Calu3 (cell line): ENCODE data around the gene RAB11FIP2. TPM values are rescaled to one million over a fixed set of nuclear protein-coding genes. Genes with fewer than 3 reads are reported as not detected.

Experiments
- BruUV-seq: library from RNA; stranded (reverse); fragments of 400-500 nt; replicated peaks from 2 replicates; lab custom pipeline; 2021; lab: Mats Ljungman, UMichigan
- CTCF ChIA-PET: fragments of 300-600 bp; sonication (Branson Sonifier 250); formaldehyde crosslinking; loops from one replicate; lab custom pipeline; 2022; ENCODE audit warnings: antibody characterized with exemption; lab: Charles Lee
- DNase-seq: peaks from one replicate; pipeline ENCODE4 v3.0.0; 2022
- H3K27ac Mint-ChIP-seq: one replicate; pipeline ENCODE4 v1.8.0; 2022; ENCODE audit warnings: mixed read lengths; ENCODE audit not compliant: unreplicated experiment
- H3K27me3 Mint-ChIP-seq: one replicate; pipeline ENCODE4 v1.8.0; 2022; ENCODE audit warnings: mixed read lengths; ENCODE audit not compliant: unreplicated experiment
- H3K36me3 Mint-ChIP-seq: one replicate; pipeline ENCODE4 v1.8.0; 2022; ENCODE audit warnings: mild to moderate bottlenecking, moderate library complexity, mixed read lengths; ENCODE audit not compliant: insufficient read depth, unreplicated experiment
- H3K4me1 Mint-ChIP-seq: one replicate; pipeline ENCODE4 v1.8.0; 2022; ENCODE audit warnings: mild to moderate bottlenecking, low read depth, mixed read lengths; ENCODE audit not compliant: unreplicated experiment
- H3K4me3 Mint-ChIP-seq: one replicate; pipeline ENCODE4 v1.8.0; 2022; ENCODE audit warnings: mild to moderate bottlenecking, low read depth, moderate library complexity, mixed read lengths; ENCODE audit not compliant: unreplicated experiment
- H3K9me3 Mint-ChIP-seq: one replicate; pipeline ENCODE4 v1.8.0; 2022; ENCODE audit warnings: low read depth, mixed read lengths; ENCODE audit not compliant: unreplicated experiment
- intact Hi-C: fragments of 100-400 bp; cut with micrococcal nuclease; formaldehyde crosslinking; loops from one replicate; pipeline ENCODE4 v1.10.0; 2022; ENCODE audit not compliant: unreplicated experiment
- total RNA-seq: library from RNA; stranded (reverse); gene quantifications from 2 replicates; pipeline ENCODE4 v1.2.3, GENCODE V29; 2022
- TF ChIP-seq, protein P1 (sequence below): fragments of 200-600 bp; IDR thresholded peaks from one replicate; pipeline ENCODE4 v1.8.0; 2022; ENCODE audit warnings: antibody characterized with exemption; ENCODE audit not compliant: unreplicated experiment

The RAB11FIP2 gene
- total RNA-seq, 1 experiment from 2014 or later: 11.0 TPM

DNA sequence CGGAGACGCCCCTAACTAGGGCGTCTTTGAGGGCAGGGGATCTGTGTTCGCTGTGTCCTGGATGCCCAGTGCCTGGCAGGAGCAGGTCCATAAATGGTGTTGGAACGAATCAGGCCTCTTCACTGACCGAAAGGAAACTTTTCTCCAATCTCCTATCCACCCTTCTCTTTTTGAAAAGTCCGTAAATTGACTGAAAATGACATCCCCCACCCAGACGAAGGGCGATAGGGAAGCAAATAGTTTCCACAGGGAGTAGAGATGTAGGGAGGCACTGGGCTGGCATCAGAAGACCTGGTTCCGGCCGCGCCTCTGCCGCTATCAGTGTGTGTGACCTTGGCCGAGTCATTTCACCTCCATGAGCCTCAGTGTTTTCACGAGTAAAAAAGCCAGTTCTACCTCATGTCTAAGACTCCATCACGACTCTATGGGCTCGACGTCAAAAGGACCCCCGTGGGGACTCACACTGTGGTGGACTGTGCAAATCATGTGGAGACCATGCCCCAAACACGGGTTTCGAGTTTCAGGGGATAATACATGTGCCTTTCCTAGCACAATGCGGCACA, 497 bp upstream of the RAB11FIP2 start:
- Mint-ChIP-seq H3K36me3 (peaks cover 22% of the 10 kb centered on the region), H3K4me1 (peaks cover 8% of the 10 kb centered on the region), H3K9me3 (no peaks in the 10 kb centered on the region), H3K27ac (peak overlapping the region; percentile 60), H3K4me3 (peak overlapping the region; percentile 76), H3K27me3 (no peaks in the 10 kb centered on the region)
- CTCF ChIA-PET: no interaction called here
- TF ChIP-seq, protein P1, sequence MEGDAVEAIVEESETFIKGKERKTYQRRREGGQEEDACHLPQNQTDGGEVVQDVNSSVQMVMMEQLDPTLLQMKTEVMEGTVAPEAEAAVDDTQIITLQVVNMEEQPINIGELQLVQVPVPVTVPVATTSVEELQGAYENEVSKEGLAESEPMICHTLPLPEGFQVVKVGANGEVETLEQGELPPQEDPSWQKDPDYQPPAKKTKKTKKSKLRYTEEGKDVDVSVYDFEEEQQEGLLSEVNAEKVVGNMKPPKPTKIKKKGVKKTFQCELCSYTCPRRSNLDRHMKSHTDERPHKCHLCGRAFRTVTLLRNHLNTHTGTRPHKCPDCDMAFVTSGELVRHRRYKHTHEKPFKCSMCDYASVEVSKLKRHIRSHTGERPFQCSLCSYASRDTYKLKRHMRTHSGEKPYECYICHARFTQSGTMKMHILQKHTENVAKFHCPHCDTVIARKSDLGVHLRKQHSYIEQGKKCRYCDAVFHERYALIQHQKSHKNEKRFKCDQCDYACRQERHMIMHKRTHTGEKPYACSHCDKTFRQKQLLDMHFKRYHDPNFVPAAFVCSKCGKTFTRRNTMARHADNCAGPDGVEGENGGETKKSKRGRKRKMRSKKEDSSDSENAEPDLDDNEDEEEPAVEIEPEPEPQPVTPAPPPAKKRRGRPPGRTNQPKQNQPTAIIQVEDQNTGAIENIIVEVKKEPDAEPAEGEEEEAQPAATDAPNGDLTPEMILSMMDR: no peak
- intact Hi-C loops: no loop called here
- BruUV-seq: no TSS peak
- no peak for DNase-seq

DNA sequence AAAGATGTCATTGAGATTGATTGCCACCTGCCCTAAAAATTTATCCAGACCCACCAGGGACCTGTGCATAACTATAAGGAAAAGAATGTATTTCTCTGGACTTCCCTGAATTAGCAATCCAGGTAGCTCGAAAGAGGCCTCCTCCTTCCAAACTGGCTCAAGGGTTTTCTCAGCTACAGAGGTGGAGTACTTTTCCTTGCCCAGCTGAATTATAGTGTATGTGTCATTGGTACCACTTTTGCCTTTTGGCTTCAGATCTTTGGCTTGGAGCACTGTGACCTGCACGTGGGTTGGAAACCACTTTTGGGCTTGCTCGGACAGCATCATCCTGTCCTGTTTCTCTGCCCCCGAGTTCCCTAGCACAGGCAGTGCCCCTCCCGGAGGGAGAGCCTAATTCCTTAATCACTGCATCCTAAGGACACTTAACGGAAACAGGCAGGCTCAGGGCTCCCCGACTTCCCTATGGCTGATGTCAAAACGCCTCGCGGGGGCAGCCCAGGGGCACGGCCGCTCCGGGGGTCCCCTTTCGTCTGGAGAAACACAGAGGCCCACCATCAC, 825 bp downstream of the RAB11FIP2 start:
- intact Hi-C loops: no loop called here
- peaks cover 8% of the 10 kb centered on the region for H3K4me1 Mint-ChIP-seq
- H3K27ac Mint-ChIP-seq: peak overlapping the region; percentile 60
- CTCF ChIA-PET: no interaction called here
- H3K4me3 Mint-ChIP-seq: peak overlapping the region; percentile 76
- TF ChIP-seq, protein P1: no peak
- no TSS peak for BruUV-seq
- no peaks in the 10 kb centered on the region for H3K27me3 Mint-ChIP-seq
- no peaks in the 10 kb centered on the region for H3K9me3 Mint-ChIP-seq
- peaks cover 22% of the 10 kb centered on the region for H3K36me3 Mint-ChIP-seq
- DNase-seq: peak; percentile 21

DNA sequence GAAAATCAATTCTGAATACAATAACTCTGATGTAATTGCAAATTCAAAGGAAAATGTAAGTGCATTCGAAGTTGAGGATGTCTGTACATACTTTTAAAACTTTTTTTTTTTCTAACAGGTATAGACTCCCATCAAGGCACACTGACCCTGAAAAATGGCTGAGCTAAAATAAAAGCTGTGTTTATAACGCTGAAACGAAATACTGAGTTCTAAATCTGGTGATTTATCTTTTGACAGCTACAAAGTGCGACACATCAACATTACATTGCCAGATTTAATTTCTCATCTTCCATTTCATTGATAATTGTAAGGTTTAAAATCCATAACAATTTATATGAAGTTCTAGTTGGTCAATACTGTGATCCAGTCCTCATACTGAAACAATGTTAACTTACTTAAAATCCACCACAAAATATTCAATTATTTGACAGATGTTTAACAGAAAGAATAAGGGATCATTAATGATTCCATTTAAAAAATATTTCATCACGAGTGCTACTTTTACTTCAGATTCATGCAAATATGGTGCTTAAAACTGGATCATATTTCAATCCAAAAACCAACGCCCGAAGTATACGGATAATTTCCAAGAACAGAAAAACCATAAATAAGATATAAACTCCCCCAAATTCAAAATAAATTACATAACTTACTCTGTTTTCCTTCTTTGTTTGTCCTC, 1.4 kb downstream of the RAB11FIP2 start:
- TF ChIP-seq, protein P1: no peak
- intact Hi-C loops: no loop called here
- peak overlapping the region; percentile 76 for H3K4me3 Mint-ChIP-seq

DNA sequence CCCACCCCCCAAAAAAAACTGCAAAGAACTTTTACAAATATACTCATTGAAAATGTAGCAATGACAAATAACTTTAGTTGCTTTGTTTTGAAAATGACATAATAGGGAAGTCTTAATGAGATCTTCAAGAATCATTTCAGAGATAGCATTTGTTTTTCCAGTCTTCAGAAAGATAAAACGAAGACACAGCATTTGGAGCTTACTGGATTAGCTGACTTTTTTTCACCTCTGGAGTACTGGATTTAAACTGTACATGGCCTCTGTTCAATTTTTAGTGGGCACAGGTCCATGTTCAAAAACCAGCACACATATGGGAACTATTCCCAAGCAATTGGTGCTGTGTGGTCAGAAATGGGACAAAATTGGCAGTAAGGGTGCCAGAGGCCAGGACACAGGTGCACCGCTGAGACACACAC, 3.9 kb downstream of the RAB11FIP2 start:
- TF ChIP-seq, protein P1: no peak
- peaks cover 22% of the 10 kb centered on the region for H3K36me3 Mint-ChIP-seq
- intact Hi-C loops: no loop called here
- no peaks in the 10 kb centered on the region for H3K9me3 Mint-ChIP-seq
- H3K4me1 Mint-ChIP-seq: peaks cover 8% of the 10 kb centered on the region
- no peaks in the 10 kb centered on the region for H3K27me3 Mint-ChIP-seq
- H3K4me3 Mint-ChIP-seq: no peak overlapping the region
- no peak overlapping the region for H3K27ac Mint-ChIP-seq
- CTCF ChIA-PET: no interaction called here
- BruUV-seq: no TSS peak
- DNase-seq: no peak

More for the DNA sequence above, 1.4 kb downstream of the RAB11FIP2 start:
- Mint-ChIP-seq H3K9me3 (no peaks in the 10 kb centered on the region), H3K4me1 (peaks cover 8% of the 10 kb centered on the region), H3K36me3 (peaks cover 22% of the 10 kb centered on the region), H3K27ac (peak overlapping the region; percentile 60), H3K27me3 (no peaks in the 10 kb centered on the region)
- CTCF ChIA-PET: no interaction called here
- BruUV-seq: TSS peak; percentile 24
- DNase-seq: no peak
